Retina (tissue), 1 donor: ENCODE results near the gene C5.

Source experiments
- DNase-seq: peaks from one replicate; pipeline ENCODE4 v3.0.0-alpha.2; 2016

C5 gene

DNA sequence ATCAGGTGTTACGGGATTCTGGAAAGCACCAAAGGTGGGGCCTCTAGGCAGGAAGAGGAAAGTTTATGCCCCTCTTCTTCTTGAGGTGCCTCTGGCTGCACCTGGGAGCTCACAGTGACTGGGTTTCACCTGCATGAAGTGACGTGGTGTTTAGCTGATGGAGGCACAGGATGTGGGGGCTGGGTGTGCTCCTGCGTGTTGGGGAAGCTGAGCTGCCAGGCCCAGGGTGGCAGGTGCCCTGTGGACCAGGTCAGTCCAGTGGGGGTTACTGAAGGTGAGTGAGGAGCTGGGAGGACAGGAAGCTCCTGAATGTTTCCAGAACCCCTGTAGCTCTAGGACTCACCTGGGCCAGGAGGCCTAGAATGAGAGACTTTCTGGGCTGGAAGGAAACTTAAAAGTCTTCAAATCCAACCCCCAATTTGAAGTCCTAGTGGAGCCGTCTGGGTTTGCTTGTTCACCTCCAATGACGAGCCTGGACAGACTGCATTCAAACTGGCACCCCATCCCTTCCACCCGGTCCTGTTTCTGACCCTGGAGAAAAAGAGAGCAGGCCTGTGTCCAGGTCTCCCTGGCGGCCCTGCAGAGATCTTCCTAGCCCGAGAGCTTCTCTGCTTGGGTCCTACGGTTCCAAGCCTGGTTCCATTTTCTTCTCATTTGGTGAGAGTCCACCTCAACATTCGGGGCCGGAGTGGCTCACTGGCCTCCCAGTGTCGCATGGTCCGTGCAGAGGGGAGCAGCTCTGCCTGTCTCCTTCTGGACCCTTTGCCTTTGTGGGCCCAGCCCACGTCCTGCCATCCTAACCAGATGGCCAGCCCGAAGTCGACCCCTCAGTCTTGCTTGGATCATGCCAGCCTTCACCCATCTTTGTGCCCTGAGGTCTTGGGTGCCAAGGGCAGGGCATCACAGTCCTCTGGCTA is 145.8 kb downstream of the C5 start:
- no peak for DNase-seq

DNA sequence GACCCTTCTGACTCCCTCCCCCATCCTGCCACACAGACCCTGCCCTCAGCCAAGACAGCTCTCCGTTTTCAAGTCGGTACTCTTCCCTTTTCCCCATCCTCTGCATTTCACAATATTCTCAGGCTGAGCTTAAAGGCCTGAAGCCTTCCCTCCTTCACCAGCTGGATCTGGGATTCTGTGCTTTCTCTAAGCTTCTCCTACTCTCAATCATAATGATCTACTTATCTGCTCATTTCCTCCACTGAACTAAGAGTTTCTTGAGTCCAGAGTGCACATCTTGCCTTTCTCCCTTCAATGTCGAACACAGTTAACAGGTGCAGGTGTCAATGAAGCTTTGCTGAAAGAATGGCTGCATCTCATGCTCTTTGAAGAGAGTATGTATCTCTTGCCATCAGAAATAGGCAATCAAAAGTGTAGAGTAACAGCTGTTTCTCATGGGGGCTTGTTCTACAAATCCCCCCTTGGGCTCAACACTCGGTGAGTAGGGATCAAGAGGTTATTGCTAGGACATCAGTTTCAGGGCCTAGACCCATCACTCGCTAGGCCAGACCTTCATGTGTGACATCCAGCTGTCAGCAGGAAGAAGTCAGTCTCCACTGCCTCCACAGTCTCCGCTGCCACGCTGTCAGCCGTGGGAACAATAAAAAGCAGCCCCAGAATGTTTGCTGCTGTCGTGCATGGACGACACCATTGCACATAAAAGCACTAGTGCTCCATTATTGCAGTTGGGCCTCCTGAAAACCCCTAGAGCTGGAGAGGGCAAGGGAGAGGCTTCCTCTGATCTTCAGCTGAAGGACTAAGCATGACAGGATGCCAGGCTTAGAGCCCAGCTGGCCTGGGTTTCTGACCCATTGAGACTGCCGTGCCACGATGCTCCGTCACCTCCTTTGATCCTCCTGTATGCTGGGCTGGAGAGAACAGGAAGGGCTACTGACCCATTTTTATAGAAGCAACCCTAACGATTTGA is 147.2 kb downstream of the C5 start:
- no peak for DNase-seq
